HG02571 (cell line): Measurements from ENCODE around the gene RNASE8.

Experiments
- ATAC-seq: cut with Tn5 transposase; IDR thresholded peaks from one replicate; pipeline ENCODE4 v1.9.1; 2021; ENCODE audit warnings: mild to moderate bottlenecking, moderate library complexity; ENCODE audit not compliant: unreplicated experiment

The RNASE8 gene

GRCh38 chr14:21071225-21072030 lies 13.8 kb downstream of the RNASE8 start:
- peak; percentile 63 for ATAC-seq

DNA sequence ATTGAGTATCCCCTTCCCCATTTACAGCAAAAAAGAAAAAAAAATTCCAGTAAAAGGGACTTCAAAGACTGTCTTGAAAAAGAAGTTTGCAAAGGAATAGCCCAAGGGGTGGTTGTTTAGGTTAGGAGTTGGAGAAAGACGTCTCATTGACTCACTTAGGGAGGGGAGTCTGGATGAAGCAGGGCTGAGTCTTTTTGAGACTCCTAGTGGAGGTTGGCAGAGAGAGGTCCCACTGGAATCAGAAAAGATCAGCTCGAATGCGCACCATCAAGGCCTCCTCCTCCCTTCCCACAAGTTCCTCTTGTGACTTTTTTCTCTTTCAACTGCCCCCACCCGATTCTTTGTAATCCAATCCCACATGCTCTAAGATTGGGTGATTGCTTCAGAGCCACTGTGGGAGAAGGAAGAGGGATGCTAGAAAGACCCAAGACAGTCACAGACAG lies 14.4 kb downstream of the RNASE8 start:
- no peak for ATAC-seq

GRCh38 chr14:21072781-21073339 lies 15.2 kb downstream of the RNASE8 start:
- ATAC-seq = no peak

- ATAC-seq = no peak
These were observed 16.3 kb downstream of the RNASE8 start for GRCh38 chr14:21073921-21074320.

DNA sequence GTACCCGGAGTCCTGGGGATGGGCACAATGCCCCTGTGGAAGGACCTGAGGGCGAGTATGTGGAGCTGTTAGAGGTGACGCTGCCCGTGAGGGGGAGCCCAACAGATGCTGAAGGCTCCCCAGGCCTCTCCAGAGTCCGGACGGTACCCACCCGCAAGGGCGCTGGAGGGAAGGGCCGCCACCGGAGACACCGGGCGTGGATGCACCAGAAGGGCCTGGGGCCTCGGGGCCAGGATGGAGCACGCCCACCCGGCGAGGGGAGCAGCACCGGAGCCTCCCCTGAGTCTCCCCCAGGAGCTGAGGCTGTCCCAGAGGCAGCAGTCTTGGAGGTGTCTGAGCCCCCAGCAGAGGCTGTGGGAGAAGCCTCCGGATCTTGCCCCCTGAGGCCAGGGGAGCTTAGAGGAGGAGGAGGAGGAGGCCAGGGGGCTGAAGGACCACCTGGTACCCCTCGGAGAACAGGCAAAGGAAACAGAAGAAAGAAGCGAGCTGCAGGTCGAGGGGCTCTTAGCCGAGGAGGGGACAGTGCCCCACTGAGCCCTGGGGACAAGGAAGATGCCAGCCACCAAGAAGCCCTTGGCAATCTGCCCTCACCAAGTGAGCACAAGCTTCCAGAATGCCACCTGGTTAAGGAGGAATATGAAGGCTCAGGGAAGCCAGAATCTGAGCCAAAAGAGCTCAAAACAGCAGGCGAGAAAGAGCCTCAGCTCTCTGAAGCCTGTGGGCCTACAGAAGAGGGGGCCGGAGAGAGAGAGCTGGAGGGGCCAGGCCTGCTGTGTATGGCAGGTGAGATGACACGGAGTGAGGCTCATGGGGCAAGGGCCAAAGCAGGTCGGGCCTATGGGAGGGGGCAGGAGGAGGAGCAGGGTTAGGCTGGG lies 17.0 kb downstream of the RNASE8 start:
- no peak for ATAC-seq

- no peak for ATAC-seq
These were observed 18.3 kb downstream of the RNASE8 start for GRCh38 chr14:21075719-21076437.

GRCh38 chr14:21077672-21078071 lies 20.1 kb downstream of the RNASE8 start:
- no peak for ATAC-seq

GRCh38 chr14:21078287-21078686 lies 20.7 kb downstream of the RNASE8 start:
- no peak for ATAC-seq

GRCh38 chr14:21078726-21079125 lies 21.1 kb downstream of the RNASE8 start:
- no peak for ATAC-seq

DNA sequence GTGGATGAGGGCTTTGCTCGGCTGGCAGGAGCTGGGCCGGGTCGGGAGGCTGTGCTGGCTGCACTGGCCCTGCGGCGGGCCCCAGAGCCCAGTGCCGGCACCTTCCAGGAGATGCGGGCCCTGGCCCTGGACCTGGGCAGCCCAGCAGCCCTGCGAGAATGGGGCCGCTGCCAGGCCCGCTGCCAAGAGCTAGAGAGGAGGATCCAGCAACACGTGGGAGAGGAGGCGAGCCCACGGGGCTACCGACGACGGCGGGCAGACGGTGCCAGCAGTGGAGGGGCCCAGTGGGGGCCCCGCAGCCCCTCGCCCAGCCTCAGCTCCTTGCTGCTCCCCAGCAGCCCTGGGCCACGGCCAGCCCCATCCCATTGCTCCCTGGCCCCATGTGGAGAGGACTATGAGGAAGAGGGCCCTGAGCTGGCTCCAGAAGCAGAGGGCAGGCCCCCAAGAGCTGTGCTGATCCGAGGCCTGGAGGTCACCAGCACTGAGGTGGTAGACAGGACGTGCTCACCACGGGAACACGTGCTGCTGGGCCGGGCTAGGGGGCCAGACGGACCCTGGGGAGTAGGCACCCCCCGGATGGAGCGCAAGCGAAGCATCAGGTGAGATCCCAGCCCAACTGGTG lies 24.0 kb downstream of the RNASE8 start:
- ATAC-seq = no peak

DNA sequence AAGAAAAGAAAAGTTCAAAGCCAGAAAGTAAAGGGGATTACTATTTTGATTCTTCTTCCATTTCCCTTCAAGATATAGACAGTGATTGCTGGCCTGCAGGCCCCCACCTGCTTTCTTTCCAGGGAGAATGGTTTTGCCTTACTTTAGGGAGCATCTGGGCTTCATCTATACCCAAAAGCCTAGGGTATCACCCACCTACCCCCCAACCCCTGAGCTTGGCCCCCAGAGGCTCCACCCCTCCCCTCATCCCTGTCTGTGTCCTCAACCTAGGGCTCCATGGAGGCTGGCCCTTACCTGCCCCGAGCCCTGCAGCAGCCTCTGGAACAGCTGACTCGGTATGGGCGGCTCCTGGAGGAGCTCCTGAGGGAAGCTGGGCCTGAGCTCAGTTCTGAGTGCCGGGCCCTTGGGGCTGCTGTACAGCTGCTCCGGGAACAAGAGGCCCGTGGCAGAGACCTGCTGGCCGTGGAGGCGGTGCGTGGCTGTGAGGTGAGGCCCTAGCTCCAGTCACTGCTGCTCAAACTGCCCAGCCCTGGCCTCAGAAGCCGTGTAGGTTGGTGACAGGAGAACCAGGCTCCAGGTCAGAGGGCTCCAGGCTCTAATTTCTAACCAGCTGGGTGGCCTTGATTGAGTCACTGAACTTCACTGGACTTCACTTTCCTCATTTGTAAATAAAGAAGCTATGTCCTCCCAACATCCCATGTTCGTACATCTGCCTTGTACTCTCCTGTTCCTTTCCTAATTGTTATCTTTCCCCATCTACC lies 26.1 kb downstream of the RNASE8 start:
- ATAC-seq = no peak

- no peak for ATAC-seq
These were observed 26.8 kb downstream of the RNASE8 start for GRCh38 chr14:21084396-21084795.

GRCh38 chr14:21084998-21085853 lies 27.6 kb downstream of the RNASE8 start:
- no peak for ATAC-seq

DNA sequence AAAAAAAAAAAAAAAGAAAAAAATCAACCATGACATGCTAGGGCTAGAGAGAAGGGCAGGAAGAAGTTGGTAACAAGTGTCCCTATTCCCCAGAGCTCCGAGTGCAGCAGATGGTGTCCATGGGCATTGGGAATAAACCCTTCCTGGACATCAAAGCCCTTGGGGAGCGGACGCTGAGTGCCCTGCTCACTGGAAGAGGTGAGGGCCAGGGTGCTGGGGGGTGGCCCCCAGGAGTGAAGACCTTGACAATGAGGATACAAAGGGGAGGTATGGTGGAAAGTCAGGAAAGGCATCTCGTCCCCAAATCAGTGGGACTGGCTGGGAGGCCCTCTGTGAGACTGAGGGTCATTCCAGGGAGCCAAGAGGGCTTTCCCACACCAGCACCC lies 29.3 kb downstream of the RNASE8 start:
- ATAC-seq = no peak

DNA sequence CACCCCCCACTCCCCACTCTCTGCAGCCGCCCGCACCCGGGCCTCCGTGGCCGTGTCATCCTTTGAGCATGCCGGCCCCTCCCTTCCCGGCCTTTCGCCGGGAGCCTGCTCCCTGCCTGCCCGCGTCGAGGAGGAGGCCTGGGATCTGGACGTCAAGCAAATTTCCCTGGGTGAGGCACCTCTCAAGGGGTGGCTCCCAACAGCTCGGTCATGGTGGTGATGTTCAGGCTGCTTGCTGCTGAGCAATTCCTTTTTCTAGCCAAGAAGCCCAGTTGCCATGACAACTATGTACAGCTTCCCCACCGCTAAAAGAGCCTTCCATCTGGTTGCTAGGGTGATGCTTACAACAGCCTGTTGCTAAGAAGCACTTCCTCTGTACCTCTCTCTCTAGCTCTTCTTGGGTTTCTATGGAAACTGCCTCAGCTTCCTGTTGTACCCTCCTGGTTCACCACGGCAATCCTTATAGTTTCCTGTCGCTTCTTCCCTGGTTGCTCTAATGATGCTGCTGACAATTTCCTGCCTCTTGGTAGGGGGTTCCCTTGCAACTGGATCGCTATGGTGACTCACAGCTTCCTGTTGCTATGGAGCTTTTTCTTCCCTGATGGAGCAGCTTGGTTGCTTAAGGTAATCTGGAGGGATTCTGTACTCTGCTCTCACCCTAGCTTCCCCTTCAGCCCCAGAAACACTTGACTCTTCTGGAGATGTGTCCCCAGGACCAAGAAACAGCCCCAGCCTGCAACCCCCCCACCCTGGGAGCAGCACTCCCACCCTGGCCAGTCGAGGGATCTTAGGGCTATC lies 29.9 kb downstream of the RNASE8 start:
- no peak for ATAC-seq

- ATAC-seq = no peak
These were observed 31.1 kb downstream of the RNASE8 start for GRCh38 chr14:21088687-21089086.

- ATAC-seq = no peak
These were observed 31.6 kb downstream of the RNASE8 start for GRCh38 chr14:21089271-21089670.

- no peak for ATAC-seq
These were observed 32.2 kb downstream of the RNASE8 start for GRCh38 chr14:21089877-21090193.
